ENCODE measurements around the gene RIPK4.

The RIPK4 gene

DNA sequence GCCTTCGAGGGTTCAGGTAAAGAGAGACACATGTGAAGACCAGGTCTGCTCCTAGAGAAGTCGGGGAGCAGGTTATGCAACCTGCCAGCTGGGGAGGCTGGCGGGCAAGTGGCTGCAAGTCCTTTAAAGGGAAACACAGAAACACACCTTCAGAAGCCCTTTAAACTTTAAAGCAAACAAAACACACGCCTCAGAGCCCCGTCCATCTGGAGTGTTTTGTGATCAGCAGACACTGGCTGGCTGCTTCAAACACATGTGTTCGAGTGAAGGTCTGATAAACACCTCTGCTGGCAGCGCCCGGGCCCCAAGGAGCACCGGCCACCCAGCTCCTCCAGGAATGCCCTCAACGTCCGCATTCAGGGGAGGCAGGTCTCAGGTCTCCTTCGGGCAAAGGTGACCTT lies 15.2 kb downstream of the RIPK4 start:
- DNase-seq: no peak

DNA sequence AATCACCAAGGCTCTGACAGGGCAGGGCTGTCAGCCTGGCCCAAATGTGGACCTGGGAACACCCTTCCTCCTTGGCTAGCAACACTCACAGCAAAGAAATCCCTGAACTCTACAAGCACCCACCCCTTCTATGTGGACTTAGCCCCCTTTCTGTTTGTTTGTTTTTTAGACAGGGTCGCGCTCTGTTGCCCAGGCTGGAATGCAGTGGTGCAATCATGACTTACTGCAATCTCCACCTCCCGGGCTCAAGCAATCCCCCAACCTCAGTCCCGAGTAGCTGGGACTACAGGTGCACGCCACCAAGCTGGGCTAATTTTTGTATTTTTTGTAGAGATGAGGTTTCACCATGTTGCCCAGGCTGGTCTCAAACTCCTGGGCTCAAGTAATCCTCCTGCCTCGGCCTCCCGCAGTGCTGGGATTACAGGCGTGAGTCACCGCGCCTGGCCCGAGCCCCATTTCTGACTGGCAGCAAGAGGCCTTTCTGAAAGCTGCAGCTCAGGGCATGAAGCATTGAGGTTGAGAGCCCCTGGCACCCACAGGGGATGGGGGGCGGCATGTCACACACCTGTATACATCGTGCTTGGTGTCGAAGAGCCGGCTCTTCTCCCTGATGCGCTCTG lies 16.2 kb downstream of the RIPK4 start:
- no peak for DNase-seq

DNA sequence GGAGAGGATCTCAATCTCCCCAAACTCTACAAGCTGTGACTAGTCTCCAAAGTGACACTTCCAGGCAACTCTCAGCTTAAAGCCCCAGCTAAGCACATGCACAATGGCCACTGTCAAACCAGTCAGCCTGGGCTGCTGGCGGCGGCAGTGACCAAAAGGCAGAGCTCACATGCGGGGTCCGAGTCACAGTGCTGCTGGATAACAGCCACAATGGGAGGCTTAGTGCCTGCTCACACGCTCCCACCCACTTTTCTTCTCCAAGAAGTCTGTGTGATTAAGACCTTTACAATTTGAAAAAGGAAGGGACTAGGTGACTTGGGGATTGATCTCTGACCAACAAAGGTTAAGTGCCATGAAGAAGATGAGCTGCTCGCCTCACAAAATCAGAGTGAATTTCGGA lies 16.8 kb downstream of the RIPK4 start:
- no peak for DNase-seq

DNA sequence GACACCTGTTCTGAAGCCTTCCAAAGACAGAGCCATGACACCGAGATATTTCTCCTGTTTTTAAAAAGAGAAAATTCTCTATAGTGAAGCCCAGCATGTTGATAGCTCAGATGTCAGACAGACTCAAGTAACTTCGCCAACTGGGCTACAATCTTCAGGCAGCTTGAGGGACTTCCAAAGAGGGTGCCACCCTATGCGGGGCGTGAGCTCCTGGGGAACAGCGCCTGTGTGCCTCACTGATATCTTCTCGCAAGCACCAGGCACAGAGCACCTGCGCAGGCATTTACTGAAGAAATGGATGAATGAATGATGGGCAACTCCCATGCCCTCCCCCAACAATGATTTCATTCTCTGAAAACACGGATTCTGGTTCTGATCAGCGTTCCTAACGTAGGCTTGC lies 17.6 kb downstream of the RIPK4 start:
- DNase-seq: no peak

DNA sequence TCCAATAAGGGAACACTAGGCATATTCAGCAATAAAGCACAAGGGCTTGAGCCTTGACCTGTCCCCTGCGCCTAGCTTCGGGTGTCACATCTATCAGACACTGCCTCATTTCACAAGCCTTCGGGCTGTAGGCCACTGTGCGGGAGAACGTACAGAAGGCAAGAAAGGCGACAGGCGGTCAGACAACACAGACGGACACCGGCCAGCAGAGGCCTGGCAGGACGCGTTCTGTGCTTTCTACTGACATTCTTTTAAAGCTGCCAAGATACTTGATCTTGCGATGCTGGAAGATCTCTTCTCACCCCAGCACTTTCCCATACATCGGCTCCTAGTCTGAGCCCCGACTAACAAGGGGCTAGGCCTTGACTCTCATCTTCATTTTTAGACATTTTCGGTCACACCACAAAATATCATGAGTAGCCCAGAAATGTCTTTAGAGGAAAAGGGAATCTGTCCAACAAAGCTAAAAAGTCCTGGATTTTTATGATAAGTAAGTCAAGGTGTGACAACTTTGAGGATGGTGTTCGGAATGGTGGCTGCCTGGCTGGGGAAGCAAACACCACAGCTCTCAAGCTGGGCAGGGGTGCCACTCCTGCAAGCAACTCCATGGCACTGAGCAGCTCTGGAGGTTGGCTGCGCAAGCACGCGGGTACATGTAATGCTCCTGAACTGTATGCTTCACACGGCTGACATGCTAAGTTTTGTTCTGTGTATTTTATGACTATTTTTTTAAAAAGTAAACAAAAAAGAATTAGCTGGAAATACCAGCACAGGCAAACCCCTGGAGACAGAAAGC lies 18.7 kb downstream of the RIPK4 start:
- no peak for DNase-seq

DNA sequence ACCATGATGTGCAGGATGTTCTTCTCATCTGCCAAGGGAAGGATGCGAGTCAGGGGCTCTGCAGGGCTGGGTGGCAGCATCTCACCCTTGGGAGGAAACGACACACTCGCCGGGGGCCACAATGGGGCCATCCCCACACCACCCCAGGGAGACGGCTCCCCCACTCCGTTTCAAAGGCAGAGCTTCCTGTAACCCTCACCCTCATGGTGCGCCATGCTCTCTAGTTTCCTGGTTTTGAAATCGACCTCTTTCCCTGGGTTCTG lies 20.2 kb downstream of the RIPK4 start:
- DNase-seq: no peak

DNA sequence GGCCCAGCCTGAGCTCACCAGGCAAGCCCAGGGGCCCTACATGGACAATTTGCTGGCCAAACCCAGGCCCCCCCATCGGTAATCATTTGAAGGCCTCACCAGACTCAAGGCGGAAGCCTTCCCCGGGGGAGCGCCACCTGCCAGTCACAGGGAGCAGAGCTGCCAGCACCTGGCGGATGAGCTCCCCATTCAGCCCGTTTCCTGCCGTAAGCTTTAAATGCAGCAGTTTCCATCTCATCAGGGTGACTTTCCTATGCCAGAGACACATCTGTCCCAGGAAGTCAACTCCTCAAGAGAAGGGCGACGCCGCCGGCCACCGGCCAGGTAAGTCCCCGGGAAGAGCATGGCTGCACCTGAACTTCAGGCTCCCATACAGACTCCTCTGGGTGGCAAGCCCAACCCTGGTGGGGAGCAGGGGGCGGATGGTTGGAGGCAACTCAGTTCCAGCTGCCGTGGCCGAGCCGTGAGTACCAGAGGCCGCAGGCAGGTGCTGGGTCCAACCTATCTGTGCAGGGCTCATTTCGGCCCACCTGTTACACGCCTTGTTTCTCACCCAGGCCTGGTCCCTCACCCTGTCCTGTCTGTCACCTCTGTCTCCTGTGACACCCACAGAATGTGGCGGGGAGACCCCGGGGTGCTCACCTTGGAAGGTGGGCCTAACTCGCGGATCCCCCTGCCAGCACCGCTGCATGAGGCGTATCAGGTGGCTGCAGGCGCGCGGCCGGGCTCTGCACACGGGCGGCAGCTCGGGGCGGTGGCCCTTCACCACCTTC lies 20.7 kb downstream of the RIPK4 start:
- DNase-seq: no peak

DNA sequence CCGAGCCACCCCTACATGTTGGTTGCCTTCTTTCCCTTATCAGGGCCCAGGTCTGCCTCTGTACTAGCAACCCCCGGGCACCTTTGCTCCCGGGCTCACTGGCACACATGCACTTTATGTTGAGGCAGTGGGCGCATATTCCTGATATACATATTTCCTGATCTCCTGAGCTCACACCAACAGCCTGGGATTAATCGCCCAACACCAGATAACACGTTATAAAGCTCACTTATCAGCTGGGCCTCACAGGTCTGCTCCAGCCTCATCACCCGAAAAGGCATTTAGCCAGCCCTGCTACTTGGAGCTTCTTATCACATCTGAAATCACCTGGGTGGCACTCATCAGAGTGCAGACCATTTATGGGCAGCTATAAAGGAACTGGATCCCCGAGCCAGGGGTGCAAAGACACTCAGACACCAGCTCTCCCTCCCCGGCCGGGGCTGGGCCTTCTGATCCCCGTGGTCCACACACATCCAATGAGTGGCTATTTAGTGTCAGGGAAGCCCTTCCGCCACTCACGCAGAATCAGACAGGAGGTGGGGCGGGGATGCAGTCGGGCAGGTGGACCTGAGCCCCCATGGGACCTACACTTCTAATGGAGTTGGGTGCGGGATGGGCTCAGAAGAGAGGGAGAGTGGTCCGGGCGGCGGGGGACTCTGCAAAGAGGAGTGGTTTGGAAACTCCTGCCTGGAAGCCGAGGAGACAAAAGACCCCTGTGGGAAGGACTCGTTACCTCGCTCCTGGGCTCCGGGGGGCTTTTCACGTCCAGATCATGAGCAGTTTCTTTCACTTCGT lies 21.6 kb downstream of the RIPK4 start:
- no peak for DNase-seq

DNA sequence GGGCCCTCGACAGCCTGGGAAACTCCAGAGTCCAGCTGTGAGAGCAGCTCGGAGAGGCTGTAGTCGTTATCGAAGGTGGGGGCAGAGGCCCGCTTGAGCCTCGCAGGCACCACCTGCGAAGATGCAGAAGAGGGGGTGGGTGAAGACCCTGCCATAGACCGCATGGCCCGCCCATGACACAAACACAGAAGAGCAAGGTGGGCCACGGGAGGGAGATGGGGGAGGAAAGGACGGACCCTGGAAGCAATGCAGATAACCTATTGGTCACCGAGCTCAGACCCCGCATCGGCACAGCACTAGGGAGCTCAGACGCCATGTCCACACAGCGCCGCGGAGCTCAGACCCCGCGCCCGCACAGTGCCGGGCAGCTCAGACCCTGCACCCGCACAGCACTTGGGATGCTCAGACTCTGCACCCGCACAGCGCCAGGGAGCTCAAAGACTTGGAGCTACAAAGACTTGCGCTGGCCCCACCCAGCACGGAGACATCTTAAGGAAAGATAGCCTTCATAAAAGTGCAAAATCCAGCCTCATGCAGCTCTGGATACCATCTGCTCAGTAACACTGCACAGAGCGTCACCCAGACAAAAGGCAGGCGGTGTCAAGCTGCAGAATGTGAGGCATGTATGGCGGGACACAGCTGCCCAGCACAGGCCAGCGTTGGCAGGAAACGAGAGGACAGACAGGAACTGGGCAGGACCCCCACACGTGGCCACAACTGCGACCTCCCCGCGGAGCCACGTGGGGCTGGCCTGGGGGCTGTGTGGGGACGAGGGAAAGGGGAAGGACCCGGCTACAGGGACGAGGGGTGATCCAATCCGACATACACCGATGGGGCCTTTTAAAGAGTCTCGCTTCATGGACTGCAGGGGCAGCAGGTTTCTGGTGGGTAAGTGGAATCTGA lies 22.6 kb downstream of the RIPK4 start:
- DNase-seq: no peak

DNA sequence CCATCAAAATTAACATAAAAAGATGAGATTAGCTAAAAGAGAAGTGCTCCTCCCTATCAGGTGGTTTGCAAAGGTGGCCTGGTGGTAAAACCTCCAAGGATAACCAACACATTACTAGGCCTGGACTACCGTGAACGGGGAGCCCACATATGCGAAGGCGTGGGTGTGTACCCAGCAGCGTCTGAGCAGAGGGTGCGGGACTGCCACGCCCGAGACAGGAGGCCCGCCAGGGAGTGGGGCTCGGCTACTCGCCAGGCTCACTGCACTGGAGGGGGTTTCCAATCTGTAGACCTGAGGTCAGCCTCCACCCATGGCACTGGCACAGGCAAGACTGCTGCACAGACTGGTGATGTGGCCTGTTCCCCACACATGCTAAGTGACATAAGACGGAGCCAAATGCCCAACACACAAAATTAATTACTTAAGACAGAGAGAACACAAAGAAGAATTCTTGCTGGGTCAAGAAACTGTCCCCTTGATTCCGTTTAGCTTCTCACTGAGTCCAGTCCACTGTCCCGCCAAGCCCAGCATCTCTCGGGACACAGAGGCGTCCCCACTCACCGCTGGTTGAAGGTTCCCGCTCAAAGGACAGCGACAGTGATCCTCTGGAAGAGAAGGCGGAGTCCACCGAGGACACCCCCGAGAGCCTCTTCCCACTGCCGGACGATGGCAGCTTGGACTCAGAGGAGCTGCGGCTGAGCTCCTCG lies 23.4 kb downstream of the RIPK4 start:
- DNase-seq: no peak

DNA sequence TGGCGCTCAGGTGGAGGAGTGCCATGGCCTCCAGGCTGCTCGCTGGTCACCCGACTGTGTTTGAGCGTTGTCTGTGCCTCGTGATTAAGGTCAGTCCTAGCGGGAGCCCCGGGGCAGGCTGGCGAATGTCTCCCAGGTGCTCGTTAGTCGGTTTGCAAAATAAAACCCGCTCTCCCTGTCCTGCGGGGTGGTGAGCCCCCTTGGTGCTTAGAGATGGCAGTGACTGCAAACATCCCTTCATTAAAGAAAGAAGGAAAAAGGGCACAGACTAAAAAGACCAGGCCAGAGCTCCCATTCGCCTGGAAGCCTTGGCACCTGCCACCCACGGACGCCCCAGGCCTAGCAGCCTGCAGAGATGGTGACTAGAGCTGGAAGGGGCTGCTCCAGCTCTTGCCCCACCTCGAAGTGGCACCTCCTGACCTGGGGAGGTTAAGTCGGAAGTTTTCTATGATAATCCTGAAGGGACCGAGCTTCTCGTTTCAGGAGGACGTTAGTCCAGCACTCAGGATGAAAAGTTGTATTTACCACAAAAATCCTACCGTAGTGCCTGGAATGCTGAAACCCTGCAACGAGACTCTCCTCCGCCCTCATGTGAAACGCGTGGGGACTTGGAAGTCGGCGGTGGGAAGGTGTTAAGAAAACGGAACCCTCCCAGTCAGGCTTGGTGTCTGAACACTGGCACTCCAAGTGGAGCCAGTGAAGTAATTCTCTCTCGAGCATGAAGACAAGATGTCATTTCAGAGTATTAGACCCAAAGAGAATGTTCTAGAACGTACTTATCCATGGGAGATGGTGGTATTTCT lies 24.6 kb downstream of the RIPK4 start:
- no peak for DNase-seq

DNA sequence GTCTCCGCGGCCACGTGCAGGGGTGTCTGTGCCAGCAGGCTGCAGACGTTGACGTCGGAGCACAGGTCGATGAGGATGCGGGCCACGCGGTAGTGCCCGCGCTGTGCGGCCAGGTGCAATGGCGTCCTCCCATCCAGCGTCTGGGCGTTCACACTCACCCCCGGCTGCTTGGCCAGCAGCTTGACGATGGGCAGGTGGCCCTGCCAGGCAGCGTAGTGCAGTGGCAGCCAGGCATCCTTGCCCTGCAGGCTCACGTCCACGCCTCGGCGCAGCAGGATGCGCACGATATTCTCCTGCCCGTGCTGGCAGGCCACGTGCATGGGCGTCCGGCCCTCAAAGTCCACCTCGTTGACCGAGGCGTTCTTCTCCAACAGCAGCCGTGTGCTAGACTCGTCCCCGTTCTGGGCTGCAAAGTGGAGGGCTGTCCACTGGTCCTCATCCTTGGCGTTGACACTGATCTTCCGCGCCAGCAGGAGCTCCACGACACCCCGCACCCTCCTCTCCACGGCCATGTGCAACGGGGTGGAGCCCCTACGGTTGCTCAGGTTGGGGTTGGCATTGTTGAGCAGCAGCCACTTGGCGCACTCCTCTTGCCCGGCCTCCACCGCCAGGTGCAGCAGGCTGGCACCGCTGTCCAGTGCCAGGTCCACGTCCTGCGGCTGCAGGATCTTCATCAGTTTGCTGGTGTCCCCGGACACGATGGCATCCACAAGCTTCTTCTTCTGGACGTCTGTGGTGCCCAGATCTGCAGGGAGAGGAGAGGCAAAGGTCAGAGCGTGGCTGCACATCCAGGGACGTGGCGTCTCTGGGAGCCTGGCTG lies 25.4 kb downstream of the RIPK4 start:
- no peak for DNase-seq

DNA sequence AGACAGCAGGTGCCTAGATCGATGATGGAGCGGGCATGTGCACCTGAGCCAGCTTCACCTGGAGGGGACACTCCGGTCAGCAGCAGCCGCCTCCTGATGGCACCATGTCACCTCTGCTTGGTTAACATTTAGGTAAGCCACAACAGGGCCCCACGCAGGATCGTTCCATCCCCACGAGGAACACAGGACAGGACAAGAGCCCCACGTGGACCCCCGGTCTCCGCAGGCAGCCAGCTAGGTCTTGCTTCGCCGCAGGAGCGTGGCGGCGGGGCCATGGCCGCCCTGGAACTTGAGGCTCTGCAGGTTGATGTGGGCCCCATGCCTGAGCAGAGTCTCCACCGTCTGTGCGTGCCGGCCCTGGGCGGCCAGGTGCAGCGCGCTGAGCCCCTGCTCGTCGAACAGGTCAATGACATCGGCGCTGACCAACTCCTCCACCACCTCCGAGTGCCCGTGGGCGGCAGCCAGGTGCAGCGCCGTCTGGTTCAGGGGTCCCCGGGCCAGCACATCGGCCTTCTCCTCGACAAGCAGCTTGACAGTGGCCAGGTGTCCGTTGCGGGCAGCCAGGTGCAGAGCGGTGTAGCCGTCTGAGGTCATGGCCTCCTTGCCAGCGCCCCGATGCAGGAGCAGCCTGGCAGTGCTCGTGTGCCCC lies 26.1 kb downstream of the RIPK4 start:
- DNase-seq: no peak

DNA sequence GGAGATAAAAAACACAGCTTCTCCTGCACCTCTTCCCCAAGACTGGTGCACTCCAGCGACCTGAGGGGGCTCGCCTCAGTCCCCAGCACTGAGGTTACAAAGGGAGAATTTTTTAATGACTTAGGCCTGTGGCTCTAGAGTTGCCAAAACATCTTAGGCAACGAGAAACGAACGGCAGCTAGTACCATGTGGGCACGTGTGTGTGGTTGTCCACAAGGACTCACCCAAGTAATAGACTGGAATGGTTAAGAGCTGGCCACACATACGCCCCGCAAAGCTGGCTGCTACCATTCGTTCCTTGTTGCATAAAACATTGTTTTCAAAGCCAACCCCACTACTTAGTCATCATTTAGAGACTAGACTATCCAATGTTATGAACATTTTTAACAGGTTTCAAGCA lies 26.9 kb downstream of the RIPK4 start:
- no peak for DNase-seq

DNA sequence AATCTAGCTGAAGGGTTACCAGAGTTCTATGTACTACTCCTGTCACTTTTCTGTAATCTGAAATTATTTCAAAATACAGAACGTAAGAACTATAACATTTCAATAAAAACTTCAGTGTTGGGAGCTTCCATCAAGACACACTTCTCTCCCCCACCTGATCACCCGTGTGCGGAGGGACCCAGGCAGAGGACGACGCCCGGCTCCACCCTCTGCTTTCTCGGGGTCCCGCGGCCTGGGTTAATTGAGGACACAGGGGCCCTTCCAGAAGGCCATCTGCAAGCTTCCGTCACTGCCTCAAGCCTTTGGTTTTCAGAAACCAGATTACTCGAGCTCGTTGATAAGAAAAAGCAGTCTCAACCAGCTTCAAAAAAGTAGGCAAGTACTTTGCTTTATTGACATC lies 27.8 kb downstream of the RIPK4 start:
- no peak for DNase-seq

DNA sequence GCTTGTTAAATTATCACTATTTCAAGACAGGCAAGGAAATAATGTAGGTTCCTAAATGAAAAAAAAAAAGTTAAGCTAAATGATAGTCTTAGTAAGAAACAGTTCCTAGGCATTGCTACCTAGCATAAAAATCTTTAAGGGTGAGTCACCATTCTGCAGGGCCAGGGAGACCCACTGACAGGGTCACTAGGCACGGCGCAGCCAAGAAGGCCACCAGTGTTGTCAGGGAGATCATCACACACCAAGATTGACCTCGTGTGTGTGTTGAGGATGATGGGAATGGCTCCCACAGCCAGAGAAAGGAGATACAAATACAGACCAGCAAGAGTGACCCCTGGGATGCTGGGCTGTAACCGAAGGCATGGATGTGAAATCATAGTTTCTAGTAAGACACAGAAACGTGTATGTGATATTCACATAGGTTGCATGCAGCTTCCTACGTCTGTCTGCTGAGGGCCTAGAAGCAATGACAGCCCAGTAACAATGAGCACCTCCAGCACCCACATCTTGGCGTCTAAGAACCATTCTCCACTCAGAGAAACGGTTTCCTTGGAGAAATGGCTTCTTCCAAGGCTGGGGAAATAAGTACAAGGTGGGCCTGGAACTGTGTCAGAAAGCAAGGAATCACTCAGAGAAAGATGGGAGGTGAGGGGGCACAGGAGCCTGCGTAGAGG lies 29.1 kb downstream of the RIPK4 start:
- no peak for DNase-seq

DNA sequence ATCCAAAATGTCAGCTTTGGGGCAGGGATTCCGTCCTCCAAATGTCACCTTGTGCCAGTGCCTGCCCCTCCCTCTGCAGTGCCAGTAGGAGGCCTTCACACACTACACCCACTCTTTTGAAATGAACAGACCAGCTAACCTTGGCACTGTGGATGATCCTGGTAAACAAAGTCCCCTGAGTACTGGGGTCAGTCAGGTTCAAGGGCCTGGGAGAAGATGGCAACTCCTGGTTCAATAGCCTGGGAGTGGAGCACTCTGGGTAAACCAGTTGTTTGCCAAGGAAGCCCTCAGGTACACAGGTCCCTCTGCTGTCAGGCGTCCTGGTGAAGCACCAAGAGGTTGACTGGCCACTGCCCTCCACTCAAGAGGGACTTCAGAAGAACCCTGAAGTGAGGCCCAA lies 30.4 kb downstream of the RIPK4 start:
- no peak for DNase-seq

DNA sequence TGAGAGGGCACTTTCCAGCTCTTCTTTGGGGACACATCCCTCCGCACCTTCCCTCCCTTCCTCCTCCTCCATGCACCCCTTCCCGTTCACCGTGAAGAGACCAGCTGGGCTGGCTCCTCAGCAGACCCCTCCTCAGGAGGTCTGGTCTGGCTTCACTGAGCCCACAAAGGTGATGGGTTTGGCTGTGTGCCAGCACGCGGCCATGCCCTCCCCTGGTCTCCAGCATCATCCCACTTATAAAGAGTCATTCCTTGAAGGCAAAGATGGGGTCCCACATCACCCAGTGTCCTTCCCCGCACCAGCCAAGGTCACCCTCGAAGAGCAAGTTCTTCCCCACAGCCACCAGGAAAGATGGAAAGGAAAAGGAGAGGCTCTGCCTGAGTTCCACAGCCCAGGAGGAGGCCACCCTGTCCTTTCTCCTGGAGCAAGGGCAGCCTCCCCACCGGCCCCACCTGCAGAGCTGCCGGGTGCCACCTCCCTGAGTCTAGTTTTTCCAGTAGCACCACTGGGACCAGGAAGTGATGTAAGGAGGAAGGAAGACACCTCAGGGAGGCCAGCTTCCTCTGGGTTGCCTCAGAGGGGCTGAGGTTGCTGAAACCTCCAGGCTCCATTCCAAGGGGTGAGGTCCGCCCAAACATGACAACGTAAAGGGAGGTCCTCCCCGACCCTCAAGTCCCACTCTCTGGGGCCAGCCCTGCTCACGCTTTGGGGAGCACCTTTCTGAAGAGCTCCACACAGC lies 32.7 kb downstream of the RIPK4 start:
- DNase-seq: no peak

Data from activated CD8-positive, alpha-beta memory T cell treated with anti-CD3 and anti-CD28 coated beads, Interleukin-2, amount 50 U/mL, for 4 hours (primary cell).